ENCODE results near the gene ERN1.
"Not testable (repeated sequence)": the region's sequence is repeated elsewhere in the genome, so short reads cannot be mapped to it uniquely, and the experiment has no call there.

Gene ERN1

DNA sequence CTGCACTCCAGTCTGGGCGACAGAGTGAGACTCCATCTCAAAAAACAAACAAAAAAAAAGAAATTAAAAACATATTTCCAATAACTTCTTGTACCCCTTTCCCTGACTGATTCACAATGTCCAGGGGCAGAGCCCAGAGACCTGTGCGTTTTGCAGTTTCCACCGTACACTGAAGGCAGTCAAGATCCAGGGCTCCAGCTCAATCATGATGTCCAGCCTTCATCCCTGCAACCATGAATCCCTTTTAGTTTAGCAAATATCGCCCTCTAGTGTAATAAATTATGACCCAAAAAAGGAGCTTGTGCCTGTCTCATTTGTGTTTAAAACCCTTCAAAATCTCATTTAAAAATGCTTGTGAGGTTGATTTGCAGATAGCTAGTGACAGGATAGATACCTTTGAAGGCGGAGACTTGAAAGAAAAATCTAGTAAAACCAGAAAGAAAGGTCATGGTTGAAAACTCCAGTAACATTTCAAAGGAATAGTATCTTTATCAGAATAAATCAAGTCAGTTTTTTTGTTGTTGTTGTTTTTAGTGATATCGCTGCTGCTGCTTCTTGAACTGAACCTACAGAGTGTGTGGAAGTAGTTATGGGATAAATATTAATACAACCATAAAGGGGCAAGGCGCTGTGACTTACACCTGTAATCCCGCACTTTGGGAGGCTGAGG is 3.7 kb upstream of the ERN1 start:
- Histone ChIP-seq H3K27me3 (replicated peaks; ENCODE audit: control insufficient read depth, insufficient read depth, low read length) (no peaks in the 10 kb centered on the region), H3K36me3 (ENCODE audit: control insufficient read depth, insufficient read depth, low read length, severe bottlenecking) (no peaks in the 10 kb centered on the region), H3K9ac (ENCODE audit: low read length) (no peak overlapping the region), H3K4me1 (ENCODE audit: control insufficient read depth, insufficient read depth, low read length) (peaks cover 12% of the 10 kb centered on the region), H3K9me3 (ENCODE audit: control insufficient read depth, low read length) (no peaks in the 10 kb centered on the region), H3K4me3 (ENCODE audit: low read length) (no peak overlapping the region)
- peak; percentile 91 for DNase-seq (ENCODE audit: low read depth)

DNA sequence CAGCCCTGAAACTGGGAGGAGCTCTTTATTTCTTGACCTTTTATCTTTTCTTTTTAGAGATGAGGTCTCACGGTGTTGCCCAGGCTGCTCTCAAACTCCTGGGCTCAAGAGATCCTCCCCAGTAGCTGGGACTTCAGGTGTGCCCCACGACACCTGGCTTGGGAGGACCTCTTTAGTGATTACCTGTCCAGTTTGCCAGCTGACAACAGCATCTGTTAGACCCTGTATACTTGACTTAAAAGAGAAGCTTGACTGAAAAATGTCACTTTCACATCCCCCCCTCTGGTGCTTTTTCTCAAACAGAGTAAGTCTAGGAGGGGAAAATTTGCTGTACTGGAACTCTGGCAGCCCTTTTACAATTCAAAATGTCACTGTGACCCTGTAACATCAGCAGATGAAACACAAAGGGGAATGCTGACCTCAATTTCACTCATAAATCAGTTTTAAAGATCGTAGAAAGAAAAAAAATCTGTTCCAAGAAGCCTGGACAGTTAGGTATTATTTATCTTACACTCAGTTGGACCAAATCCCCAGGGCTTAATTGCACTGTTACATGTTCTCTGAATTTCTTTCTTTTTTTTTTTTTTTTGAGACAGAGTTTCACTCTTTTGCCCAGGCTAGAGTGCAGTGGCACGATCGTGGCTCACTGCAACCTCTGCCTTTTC is 1.8 kb upstream of the ERN1 start:
- no peaks in the 10 kb centered on the region for H3K27me3 ChIP-seq (replicated peaks; ENCODE audit: control insufficient read depth, insufficient read depth, low read length)
- no peaks in the 10 kb centered on the region for H3K9me3 ChIP-seq (ENCODE audit: control insufficient read depth, low read length)
- H3K9ac ChIP-seq (ENCODE audit: low read length) = no peak overlapping the region
- peaks cover 24% of the 10 kb centered on the region for H3K4me1 ChIP-seq (ENCODE audit: control insufficient read depth, insufficient read depth, low read length)
- DNase-seq (ENCODE audit: low read depth) = no peak
- H3K36me3 ChIP-seq (ENCODE audit: control insufficient read depth, insufficient read depth, low read length, severe bottlenecking) = no peaks in the 10 kb centered on the region
- no peak overlapping the region for H3K4me3 ChIP-seq (ENCODE audit: low read length)

DNA sequence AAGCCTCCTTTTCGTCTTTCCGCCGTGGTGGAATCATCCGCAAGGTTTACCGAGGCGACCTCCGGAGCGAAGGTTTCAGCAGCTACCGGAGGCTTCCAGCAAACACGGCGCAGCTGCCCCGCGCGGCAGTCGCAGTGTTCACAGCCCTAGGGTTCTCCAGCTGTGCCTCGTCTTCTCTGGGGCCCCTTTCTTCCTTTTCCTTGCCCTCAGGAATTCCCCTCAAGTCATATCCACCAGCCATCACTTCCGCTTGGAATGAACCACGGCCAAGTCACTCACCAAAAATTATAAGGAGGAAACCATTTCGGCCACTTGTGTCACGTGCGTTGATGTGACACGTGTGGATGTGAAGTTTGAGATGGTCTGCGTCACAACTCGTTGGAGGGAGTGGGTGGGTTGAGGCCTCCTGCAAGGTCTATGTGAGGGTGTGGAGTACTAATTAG is 636 bp upstream of the ERN1 start:
- H3K9me3 ChIP-seq (ENCODE audit: control insufficient read depth, low read length) = no peaks in the 10 kb centered on the region
- H3K9ac ChIP-seq (ENCODE audit: low read length) = peak overlapping the region; percentile 86
- peak overlapping the region; percentile 77 for H3K4me3 ChIP-seq (ENCODE audit: low read length)
- peak; percentile 76 for DNase-seq (ENCODE audit: low read depth)
- peaks cover 36% of the 10 kb centered on the region for H3K4me1 ChIP-seq (ENCODE audit: control insufficient read depth, insufficient read depth, low read length)
- no peaks in the 10 kb centered on the region for H3K27me3 ChIP-seq (replicated peaks; ENCODE audit: control insufficient read depth, insufficient read depth, low read length)
- no peaks in the 10 kb centered on the region for H3K36me3 ChIP-seq (ENCODE audit: control insufficient read depth, insufficient read depth, low read length, severe bottlenecking)

DNA sequence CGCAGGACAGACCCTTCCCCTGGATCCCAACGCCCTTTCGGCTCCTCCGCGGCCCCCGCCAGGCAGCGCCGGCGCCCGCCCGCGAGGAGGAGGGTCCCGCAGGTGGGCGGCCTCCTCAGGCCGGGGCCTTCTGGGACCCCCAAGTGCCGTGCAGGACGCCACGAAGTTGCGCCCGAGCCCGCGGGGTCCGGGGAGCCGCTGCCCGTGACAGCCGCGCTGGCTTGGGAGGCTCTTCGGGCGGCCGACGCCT is 504 bp downstream of the ERN1 start:
- peak overlapping the region; percentile 93 for H3K4me3 ChIP-seq (ENCODE audit: low read length)
- peaks cover 36% of the 10 kb centered on the region for H3K4me1 ChIP-seq (ENCODE audit: control insufficient read depth, insufficient read depth, low read length)
- DNase-seq (ENCODE audit: low read depth) = no peak
- no peaks in the 10 kb centered on the region for H3K36me3 ChIP-seq (ENCODE audit: control insufficient read depth, insufficient read depth, low read length, severe bottlenecking)
- peak overlapping the region; percentile 89 for H3K9ac ChIP-seq (ENCODE audit: low read length)
- no peaks in the 10 kb centered on the region for H3K27me3 ChIP-seq (replicated peaks; ENCODE audit: control insufficient read depth, insufficient read depth, low read length)
- H3K9me3 ChIP-seq (ENCODE audit: control insufficient read depth, low read length) = no peaks in the 10 kb centered on the region

DNA sequence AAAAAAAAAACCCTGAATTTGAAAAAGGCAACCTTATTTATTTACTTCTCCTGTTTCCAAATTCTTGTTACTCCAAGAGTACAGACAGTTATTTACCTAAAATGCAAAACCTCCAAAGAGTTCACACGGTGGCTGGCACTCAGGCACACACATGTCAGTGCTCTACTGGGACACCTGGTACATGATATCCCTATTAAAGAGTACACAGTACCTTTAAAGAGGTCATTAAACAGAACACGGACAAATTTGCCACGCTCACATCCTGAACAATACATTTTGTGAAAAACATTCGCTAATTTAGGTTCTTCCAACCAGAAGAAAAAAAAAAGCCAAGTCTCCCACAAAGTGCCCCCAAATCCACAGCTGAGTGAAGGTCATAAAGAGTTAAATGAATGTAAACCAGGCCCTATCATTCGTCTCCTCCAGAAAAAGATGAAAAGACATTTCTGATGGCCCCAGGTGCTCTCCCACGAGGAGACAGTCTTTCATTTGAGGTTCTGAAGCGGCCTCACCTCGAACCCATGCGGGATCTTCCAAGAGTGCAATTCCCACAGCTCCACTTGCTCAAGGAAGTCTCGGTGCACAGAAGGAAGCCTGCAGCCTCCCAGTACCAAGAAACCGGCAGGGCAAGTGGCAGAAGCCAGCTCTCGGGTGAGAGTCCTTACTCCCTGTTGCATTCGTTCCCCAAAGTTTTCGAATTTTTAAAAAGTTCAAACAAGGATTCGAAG is 993 bp downstream of the ERN1 start:
- Histone ChIP-seq H3K4me1 (ENCODE audit: control insufficient read depth, insufficient read depth, low read length) (peaks cover 36% of the 10 kb centered on the region), H3K36me3 (ENCODE audit: control insufficient read depth, insufficient read depth, low read length, severe bottlenecking) (no peaks in the 10 kb centered on the region), H3K9ac (ENCODE audit: low read length) (peak overlapping the region; percentile 89), H3K27me3 (replicated peaks; ENCODE audit: control insufficient read depth, insufficient read depth, low read length) (no peaks in the 10 kb centered on the region), H3K4me3 (ENCODE audit: low read length) (peak overlapping the region; percentile 93), H3K9me3 (ENCODE audit: control insufficient read depth, low read length) (no peaks in the 10 kb centered on the region)
- peak; percentile 69 for DNase-seq (ENCODE audit: low read depth)

DNA sequence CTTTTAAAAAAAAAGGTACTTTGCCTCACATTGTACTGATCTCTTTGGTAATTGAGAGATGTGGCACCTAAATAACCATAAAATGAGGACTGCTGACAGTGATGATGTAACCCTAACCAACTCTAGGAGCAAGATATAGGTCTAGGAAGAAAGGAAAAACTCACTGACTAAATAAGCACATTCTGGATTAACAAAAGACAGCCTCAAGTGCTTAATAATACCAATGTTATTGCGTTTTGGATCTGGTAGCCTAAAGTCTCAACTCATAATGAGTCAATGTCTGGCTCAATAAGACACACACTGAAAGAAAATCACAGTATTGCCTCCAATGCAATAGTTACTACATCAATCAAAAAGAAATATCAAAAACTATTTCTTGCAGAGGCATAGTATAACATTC is 3.0 kb downstream of the ERN1 start:
- H3K4me3 ChIP-seq (ENCODE audit: low read length) = peak overlapping the region; percentile 18
- DNase-seq (ENCODE audit: low read depth) = peak; percentile 25
- H3K9me3 ChIP-seq (ENCODE audit: control insufficient read depth, low read length) = no peaks in the 10 kb centered on the region
- no peak overlapping the region for H3K9ac ChIP-seq (ENCODE audit: low read length)
- no peaks in the 10 kb centered on the region for H3K36me3 ChIP-seq (ENCODE audit: control insufficient read depth, insufficient read depth, low read length, severe bottlenecking)
- no peaks in the 10 kb centered on the region for H3K27me3 ChIP-seq (replicated peaks; ENCODE audit: control insufficient read depth, insufficient read depth, low read length)
- H3K4me1 ChIP-seq (ENCODE audit: control insufficient read depth, insufficient read depth, low read length) = peaks cover 36% of the 10 kb centered on the region

DNA sequence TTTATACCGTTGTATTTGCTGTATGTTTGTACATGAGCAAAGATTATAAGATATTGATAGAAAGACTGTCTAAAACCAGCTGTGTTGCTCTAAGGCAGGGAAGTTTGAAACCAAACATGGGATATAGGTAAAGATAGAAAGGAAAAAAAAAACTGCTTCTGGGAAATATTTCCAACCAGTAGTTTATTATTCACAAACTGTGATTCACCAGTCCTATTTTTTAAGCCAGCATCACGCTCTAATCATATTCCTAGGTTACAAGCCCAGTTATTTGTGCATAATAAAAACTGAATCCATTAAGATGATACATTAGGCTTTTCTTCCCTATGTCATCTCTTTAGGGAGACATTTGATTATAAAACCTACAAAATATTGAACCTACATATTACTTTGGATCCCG is 4.0 kb downstream of the ERN1 start:
- Histone ChIP-seq H3K36me3 (ENCODE audit: control insufficient read depth, insufficient read depth, low read length, severe bottlenecking) (no peaks in the 10 kb centered on the region), H3K9ac (ENCODE audit: low read length) (no peak overlapping the region), H3K4me1 (ENCODE audit: control insufficient read depth, insufficient read depth, low read length) (peaks cover 35% of the 10 kb centered on the region), H3K4me3 (ENCODE audit: low read length) (peak overlapping the region; percentile 18), H3K9me3 (ENCODE audit: control insufficient read depth, low read length) (no peaks in the 10 kb centered on the region), H3K27me3 (replicated peaks; ENCODE audit: control insufficient read depth, insufficient read depth, low read length) (no peaks in the 10 kb centered on the region)
- DNase-seq (ENCODE audit: low read depth) = no peak

DNA sequence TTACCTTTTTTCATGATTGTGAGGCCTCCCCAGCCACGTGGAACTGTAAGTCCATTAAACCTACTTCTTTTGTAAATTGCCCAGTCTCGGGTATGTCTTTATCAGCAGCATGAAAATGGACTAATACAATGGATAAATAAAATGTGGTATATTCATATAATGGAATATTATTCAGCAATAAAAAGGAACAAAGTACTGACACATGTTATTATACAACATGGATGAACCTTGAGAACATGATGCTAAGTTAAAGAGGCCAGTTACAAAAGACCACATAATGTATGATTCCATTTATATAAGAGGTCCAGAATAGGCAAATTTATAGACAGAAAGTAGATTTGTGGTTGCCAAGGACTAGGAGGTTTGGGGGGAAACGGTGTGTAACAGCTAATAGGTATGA is 5.3 kb downstream of the ERN1 start:
- Histone ChIP-seq H3K4me1 (ENCODE audit: control insufficient read depth, insufficient read depth, low read length) (peaks cover 28% of the 10 kb centered on the region), H3K9ac (ENCODE audit: low read length) (no peak overlapping the region), H3K4me3 (ENCODE audit: low read length) (no peak overlapping the region), H3K27me3 (replicated peaks; ENCODE audit: control insufficient read depth, insufficient read depth, low read length) (no peaks in the 10 kb centered on the region), H3K9me3 (ENCODE audit: control insufficient read depth, low read length) (no peaks in the 10 kb centered on the region), H3K36me3 (ENCODE audit: control insufficient read depth, insufficient read depth, low read length, severe bottlenecking) (no peaks in the 10 kb centered on the region)
- no peak for DNase-seq (ENCODE audit: low read depth)

DNA sequence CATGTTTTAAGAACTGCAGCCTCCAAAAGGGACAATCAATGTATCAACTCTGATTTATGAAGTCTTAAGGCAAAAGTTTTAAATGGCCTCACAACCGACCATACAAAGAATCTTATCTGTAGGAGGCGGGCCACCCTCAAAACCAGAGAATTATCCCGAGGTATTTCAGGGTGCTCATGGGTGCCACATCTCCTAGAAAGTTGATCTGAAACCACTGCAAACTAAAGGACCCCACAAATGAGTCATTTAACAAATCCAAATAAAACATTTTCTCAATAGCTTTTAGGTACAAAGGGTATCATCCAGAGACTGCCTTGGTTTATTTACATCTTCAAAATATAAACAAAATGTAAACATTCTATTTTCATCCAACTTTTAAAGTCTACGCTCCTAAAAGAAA is 6.8 kb downstream of the ERN1 start:
- Histone ChIP-seq H3K27me3 (replicated peaks; ENCODE audit: control insufficient read depth, insufficient read depth, low read length) (no peaks in the 10 kb centered on the region), H3K4me3 (ENCODE audit: low read length) (no peak overlapping the region), H3K4me1 (ENCODE audit: control insufficient read depth, insufficient read depth, low read length) (peaks cover 25% of the 10 kb centered on the region), H3K9me3 (ENCODE audit: control insufficient read depth, low read length) (no peaks in the 10 kb centered on the region), H3K9ac (ENCODE audit: low read length) (no peak overlapping the region), H3K36me3 (ENCODE audit: control insufficient read depth, insufficient read depth, low read length, severe bottlenecking) (no peaks in the 10 kb centered on the region)
- DNase-seq (ENCODE audit: low read depth) = no peak

DNA sequence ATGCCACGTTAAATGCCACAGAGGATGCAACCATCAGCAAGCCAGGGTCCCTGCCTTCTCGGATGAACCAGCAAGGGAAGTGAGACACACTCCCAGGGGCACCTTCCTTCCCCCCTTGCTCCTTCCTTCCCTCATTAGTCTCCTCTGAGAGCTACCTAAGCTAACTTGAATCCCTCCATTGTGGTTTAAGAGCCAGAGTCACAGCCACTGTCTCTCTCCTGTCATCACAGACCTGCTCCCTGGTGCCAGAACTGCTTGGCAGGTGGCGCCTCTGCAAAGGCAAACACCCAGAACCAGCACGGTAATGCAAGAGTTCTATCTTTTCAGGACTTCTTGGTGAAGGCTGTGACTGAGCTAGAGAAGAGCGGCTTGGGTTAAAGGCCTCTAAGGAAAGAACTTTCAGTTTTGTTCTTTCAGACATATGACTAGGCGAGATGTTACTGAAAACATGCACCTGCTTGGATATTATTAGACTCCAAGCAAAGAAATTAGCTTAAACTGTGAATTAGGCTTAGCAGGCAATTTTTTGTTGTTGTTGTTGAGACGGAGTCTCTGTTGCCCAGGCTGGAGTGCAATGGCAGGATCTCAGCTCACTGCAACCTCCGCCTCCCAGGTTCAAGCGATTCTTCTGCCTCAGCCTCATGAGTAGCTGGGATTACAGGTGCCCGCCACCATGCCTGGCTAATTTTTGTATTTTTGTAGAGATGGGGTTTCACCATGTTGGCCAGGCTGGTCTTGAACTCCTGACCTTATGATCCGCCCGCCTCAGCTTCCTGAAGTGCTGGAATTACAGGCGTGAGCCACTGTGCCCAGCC is 8.8 kb downstream of the ERN1 start:
- H3K9ac ChIP-seq (ENCODE audit: low read length); DNase-seq (ENCODE audit: low read depth); H3K4me3 ChIP-seq (ENCODE audit: low read length); H3K36me3 ChIP-seq (ENCODE audit: control insufficient read depth, insufficient read depth, low read length, severe bottlenecking); H3K27me3 ChIP-seq (replicated peaks; ENCODE audit: control insufficient read depth, insufficient read depth, low read length); H3K9me3 ChIP-seq (ENCODE audit: control insufficient read depth, low read length): not testable (repeated sequence)
- H3K4me1 ChIP-seq (ENCODE audit: control insufficient read depth, insufficient read depth, low read length) = peaks cover 20% of the 10 kb centered on the region

DNA sequence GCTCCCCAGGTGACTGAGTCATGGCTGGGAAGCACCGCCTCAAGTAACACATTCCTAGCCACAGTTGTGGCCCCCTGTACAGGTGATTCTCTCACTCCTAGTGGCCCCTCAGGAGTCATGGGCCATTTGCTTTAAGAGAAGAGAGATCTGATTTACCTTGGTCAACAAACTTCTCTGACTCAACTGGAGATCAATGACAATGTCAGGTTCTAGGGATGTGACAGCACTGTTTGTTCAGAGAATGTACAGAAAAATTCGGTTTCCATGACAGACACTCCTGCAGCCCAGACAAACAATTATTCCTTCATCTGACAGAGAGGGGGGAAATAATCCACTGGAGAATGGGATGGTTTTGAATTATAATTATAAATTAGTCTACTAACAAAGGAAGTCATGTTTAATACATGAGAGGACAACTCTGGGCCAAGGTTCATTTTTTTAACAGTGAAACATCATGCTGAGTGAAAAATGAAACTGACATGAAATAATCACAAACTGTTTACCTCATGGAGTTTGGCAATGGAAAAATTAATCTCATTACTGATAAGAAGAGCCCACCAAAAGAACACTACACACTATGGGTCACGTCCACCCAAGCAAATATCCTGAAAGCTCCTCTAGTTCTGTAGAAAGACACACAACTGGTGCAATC is 9.7 kb downstream of the ERN1 start:
- no peaks in the 10 kb centered on the region for H3K9me3 ChIP-seq (ENCODE audit: control insufficient read depth, low read length)
- H3K9ac ChIP-seq (ENCODE audit: low read length) = no peak overlapping the region
- no peaks in the 10 kb centered on the region for H3K27me3 ChIP-seq (replicated peaks; ENCODE audit: control insufficient read depth, insufficient read depth, low read length)
- H3K4me1 ChIP-seq (ENCODE audit: control insufficient read depth, insufficient read depth, low read length) = peaks cover 23% of the 10 kb centered on the region
- H3K36me3 ChIP-seq (ENCODE audit: control insufficient read depth, insufficient read depth, low read length, severe bottlenecking) = no peaks in the 10 kb centered on the region
- DNase-seq (ENCODE audit: low read depth) = no peak
- H3K4me3 ChIP-seq (ENCODE audit: low read length) = no peak overlapping the region

Data from adipocyte (in vitro differentiated cells).